UCSD-AML1 (cell line): ENCODE results near the gene AKAP7.

Experiments
- DNase-seq: peaks from one replicate; lab custom pipeline; 2025; ENCODE audit not compliant: unreplicated experiment; lab: John Stamatoyannopoulos, UW

AKAP7 gene

DNA sequence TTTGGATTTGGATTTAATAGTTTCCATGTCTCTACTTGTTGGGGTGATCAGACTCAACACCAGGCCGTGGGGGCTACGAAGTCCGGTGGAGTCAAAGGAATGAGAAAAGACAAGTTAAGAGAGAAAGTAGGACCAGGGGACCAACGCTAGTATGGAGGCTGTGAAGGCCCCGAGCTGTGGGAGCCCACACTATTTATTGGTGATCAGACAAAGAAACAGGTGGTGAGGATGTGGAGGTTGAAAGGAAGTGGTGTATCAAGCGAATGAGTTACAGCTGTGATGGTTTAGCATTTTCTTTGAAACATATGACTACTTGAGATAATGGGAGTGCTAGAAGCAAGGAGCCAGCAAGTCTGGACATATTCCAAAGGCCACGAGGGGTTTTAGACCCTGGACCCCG, 62.4 kb downstream of the AKAP7 start:
- DNase-seq, result no peak

DNA sequence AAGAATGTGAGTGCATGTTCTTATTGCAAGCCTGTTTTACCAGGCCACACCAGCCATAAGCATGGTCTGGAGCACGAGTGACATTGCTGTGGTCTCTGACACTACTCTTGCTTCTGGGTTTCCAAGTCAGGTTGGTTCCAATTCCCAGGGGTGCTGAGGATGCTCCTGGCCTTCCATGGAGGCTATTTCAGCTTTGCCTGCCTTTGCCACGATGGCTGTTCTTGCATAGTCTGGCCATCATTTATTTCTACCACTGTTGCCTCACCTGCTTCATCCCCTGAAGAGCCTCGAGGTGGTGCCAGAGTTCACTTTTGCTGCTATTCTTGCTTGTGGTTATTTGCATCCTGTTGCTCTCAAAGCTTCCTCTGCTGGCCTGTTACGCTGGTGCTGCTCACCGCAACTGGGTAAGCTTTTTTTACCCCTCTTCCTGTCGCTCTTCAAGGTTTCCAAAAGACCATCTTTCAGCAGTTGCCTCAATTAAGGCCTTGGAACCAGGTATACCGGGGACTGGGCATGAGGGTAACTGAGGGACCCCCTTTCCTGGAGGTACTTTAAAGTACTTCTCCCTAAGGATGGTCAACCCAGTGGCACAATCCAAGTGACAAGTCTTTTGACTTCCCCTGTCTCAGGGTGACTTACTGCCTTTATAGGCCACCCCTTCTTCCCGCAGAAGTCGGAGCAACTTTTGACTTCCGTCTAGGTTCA, 64.5 kb downstream of the AKAP7 start:
- DNase-seq, result peak; percentile 80

DNA sequence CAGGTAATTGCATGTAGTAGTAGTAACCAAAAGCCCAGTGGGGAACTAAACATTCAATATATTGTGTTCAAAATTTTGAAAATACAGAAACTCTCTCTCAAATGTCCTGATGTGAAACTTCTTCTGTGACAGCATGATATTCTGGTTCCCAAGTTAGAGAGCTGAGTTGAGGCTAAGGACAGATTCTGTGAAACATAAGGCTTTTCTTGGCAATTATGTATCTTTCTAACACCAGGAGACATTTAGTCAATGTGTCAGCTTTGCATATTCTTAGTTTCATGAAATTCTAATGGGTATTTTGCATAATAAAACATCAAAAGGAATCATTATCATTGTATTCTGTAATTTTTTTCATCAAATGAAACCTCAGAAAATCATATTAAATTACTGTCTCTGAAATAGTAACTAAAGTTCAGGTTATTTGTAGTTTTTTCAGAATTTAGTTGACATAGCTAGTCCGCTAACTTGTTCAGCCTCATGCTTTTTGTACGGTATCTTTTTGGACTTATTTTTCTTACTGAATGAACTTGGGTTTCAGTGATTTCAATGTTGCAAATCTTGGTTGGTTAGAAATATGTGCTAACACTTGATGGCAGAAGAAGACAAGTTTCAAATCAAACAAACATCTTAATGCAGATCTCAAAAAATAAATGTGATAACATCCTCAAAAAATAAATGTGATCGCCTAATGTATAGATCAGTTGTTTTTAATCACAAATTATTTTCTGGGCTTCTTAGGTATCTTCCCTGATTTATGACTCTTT, 70.4 kb downstream of the AKAP7 start:
- no peak for DNase-seq

DNA sequence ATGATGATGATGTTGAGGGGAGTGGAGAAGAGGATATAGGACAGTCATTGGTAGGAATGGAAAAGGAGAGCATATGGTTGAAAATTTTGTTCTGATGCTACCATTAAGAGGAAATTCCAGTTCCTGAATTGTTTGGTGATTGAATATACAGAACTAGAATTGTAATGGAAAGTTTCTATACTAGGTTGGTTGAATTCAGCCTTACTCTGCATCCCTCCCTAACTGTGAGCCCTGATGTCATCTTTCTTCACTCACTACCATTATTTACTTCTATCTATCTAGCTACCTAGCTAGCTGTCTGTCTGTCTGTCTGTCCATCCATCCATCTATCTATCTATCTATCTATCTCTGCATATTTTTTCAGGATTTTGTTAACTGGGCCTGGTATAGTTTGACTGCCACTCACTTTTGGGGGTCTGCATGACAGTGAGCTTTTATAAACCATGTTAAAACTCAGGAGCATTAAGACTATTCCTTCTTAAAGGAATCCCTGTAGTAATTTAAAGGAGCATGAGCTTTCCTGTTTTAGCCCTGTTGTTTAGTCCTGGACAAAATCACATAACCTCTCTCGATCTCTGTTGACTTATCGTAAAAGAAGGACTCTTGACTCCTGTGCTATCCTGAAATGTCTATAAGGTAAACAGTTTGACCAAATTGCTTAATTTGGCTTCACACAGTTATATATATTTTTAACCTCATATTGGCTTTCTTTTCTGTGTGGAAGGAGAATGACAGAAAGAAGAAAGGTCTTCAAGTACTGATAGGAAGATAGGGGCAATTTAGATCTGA, 71.4 kb downstream of the AKAP7 start:
- no peak for DNase-seq

DNA sequence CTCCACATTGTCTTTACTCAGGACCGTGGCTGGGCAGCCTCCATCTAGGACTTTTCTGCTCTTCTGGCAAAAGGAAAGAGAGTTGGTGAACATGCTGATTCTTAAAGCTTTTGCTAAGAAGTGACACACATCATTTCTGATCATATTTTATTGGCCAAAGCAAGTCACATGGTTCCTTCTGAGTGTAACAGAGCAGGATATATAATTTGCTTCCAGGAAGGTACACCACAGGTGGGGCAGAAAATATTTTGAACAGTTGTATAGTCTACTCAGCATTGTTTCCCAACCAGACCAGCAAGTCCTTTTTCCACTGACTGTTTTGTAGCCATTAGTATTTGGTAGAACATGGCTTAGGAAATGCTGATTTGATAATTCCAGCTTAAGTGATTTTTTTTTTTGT, 73.5 kb downstream of the AKAP7 start:
- no peak for DNase-seq

DNA sequence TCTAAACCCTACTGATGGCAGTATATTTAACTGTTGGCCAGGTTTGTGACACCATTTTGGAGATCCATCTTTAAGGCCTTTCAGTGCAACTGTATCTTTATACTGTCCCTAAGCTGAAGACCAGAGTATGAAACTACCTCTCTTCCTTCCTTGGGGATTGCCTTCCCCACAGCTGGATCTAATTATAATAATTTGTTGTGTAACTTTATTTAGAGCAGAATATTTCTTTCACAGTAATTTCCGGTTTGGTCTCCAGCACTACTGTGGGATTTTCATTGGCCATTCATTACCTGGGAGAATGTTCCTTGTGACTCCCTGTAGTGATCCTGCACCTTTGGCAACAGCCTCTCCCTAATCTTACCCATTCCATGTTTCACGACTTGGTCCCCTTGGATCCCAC, 75.2 kb downstream of the AKAP7 start:
- no peak for DNase-seq

DNA sequence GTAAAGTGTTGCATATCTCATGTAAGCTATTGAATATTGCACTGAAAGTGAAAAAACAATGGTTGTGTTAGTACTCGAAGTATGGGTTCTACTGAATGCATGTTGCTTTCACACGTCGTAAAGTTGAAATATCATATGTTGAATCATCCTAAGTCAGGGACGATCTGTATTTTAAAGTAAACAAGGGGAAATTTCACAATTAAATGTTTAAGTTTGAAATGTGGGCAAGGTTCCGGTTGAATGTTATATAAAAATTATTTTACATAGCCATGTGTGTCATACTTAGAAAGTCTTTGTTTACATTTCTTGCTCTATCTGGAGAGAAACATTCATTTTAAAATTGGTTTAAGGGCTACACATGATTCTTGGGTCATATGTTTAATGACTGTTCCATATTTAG, 76.8 kb downstream of the AKAP7 start:
- DNase-seq, result no peak

DNA sequence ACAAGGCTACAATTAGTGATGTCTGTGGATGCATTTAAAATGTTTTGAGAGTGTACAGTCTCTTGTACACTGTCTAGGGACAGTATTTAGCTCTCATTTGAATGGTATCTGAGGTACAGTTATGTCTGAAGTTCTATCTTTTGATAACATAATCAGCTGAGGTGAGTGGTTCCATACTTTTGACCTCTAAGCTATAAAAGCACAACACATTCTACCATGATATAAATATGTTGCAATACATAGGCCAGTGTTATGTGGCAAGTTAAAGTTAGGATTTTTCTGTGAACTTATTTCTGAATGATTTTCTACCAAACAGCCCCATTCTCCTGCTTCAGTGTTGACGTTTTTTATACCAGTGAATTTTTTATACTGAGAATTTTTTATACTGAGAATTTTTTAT, 77.6 kb downstream of the AKAP7 start:
- DNase-seq, result no peak

DNA sequence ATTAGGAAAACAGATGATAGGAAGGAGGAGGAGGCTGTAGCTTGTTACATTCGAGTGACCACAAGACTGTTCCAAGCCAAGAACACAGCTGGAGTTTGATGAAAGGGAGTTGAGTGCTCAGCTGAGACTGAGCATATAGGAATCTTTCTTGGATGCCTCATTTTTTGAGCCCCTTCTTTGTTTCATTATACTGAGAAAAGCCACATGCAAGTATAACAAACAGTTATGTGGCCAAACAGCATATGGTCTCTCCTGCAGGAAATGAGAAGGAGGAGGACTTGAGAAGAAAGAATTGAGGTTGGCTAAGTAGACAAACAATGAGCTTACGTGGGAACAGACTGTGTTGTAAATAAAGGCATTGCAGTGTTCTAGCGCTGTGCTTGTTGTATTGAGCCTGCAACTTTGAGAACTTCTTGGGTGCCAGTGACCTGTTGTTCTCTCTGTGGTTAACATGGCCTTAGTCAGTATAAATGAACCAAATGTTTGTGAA, 78.3 kb downstream of the AKAP7 start:
- no peak for DNase-seq

DNA sequence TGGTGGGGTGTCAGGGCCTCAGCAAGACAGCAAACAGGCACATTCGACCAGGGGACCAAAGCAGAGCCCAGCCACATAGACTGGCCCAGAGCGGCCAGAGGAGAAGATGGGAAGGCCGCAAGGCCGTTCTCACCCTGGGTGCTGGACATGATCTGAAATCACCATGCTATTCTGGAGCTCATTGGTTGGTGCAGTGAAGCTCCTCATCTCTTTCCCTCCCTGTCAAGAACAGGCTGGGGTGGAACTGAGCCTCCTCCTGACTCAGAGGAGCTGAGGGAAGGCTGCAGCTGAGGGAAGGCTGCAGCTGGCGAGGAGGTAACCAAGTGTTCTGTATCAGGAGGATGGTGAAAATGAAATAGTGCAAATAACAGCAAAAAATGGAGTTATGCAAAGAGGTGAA, 80.0 kb downstream of the AKAP7 start:
- DNase-seq, result no peak

DNA sequence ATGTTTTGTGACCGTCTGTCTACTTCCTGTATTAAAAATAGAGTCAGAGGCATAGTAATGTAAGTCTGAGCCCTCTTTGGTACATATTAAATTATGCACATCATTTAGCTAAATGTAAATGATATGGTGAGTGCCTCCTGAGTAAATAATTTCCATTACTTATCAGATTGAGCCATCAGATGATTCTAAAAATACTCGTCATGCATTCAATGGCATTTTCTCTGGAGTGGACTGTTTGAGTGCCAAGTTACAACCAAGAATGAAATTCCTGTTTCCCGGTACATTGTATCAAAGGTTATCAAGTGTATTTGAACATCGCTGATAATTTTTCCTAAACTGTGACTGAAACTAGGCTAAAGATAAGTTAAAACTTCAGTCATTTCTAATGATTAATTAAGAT, 81.0 kb downstream of the AKAP7 start:
- no peak for DNase-seq

DNA sequence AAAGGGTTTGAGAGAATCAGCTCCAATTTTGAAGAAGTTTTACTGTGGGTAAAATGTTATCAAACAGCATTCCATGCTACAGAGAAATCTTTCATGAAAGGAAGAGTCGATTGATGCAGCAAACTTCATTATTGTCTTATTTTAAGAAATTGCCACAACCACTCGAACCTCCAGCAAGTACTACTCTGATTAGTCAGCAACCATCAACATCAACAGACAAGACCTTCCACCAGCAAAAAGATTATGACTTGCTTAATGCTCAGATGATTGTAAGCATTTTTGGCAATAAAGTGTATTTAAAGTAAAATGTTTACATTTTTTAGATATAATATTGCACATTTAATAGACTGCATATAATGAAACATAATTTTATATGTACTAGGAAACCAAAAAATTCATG, 87.5 kb downstream of the AKAP7 start:
- no peak for DNase-seq

DNA sequence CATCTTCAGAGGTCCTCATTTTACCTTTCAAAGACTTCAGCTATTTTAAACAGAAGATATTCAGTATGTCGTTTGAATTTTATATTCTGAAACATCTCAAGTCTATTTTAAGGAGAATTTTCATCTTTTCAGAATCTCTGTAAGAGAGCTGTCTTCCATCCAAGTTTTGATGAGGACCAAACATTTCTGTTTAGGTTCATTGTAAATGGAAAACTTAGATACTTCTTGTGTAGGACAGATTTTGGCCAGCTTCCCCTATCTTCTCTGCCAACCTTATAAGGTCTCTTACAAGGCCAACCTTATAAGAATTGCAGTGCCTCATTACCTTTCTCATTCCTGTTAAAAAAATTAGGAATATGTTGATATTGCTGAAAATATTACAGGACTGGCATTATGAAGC, 88.1 kb downstream of the AKAP7 start:
- no peak for DNase-seq

DNA sequence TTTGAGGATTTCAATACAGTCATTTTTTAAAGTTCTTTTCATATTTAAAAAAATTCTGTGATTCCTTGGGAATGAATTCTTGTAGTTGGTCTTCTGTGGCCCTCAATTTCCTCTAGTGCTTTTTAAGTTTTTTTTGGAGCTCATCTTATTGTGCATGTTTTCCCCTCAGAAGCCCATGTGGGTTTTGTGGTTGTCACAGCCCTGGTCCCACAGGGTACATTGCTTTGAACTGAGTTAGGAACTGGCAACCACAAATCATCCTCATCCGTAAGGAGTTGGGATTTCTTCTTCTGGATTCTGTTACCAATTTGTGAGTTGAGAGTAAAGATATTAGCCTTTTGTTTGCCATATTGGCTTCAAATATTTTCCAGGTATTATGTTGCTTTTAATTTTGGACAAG, 89.9 kb downstream of the AKAP7 start:
- no peak for DNase-seq

DNA sequence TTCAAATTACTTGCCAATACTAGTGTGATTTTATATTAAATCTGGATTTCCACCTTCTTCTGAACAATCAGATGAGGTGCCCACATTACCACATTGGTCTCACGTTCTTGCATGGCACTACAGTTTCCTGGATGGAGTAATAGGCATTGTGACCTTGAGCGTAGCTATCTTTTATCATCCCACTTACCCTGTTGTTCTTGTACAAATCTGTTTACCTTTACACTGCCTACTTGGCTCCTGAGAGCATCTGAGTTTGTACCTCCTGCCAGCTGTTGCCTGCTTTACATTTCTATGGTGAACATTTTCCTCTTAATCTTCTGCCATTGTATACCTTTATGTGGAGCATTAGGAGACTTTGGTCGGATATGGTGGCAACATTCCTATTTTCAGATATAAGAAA, 90.7 kb downstream of the AKAP7 start:
- DNase-seq, result no peak

DNA sequence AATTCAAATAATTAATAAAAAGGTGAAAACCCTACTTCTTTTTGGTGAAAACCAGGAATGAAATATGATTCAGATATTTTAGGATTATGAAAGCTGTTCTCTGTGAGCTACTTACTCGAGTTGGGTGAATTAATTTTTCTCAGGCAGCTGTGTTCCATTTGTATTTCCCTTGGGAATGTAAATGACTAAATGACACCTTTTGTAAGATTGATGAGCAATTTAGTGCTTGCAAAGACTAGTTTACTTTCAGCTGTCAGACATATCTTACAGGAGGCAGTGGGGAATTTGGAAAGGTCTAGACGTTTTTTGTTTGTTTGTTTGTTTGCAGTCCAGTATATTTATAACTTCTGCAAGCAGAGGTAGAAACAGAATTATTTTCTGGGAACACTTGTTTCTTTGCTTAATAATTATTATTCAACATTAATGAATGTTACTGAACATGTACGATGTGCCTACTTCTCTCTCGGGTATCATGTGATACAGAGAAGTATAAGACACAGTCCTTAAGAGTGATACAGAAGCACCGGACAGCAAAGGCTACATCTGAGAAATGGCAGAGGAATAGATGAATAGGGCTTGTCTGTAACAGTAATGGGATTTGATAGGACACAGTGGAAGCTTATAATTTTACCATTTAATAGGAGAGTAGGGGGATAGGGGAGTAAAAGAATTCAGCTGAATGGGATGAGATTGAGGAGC, 91.3 kb downstream of the AKAP7 start:
- no peak for DNase-seq

DNA sequence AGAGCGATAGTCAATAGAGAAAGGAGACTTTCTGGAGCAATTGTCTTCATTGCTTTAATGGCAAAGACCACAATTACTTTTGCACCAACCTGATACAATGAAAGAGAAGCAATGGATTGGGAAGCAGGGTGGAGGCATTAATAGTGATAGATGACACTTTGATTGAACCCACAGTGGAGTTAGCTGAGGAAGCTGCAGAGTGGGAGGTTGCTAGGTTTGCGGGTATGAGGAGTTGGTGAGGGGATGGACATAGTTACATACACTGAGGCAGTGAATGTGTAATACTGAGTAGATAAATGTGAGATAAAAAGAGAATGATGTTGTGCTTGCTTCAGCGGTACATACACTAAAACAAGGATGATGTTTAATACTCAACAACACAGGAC, 91.9 kb downstream of the AKAP7 start:
- no peak for DNase-seq

DNA sequence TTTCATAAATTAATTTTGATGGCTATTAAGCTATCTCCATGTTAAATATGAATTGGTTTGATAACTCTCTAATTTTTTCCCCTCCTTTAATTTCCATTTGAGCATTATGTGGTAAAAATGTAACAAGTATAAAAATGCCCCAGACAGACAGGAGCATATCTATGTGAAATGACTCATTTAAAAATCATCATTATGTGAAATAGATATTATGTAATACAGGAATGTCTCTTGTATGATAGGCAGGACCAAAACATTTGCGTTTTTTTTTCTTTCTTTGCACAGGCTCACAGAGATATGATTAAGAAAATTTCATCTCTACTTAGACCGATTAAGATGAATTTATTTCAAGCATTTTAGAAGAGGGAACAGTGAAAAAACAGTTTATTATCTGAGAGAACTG, 95.8 kb downstream of the AKAP7 start:
- DNase-seq, result no peak

DNA sequence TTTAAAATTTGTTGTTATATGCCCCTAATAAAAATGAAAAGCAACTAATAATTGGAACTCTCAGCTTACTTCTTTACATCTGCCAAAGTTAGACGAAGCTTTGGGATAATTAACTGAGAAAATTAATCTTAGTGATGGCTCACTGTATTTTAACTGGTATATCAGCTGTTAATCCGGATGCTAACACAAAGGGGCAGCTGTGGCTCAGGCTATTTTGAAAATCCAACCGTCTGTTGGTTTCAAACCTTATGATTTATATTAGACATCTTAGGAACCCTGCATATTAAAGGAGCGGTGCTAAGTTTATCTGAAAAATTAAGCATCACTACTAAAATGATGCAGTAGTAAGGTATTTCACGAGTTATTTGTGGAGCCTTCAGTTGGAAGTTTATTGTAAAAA, 96.6 kb downstream of the AKAP7 start:
- DNase-seq, result no peak

DNA sequence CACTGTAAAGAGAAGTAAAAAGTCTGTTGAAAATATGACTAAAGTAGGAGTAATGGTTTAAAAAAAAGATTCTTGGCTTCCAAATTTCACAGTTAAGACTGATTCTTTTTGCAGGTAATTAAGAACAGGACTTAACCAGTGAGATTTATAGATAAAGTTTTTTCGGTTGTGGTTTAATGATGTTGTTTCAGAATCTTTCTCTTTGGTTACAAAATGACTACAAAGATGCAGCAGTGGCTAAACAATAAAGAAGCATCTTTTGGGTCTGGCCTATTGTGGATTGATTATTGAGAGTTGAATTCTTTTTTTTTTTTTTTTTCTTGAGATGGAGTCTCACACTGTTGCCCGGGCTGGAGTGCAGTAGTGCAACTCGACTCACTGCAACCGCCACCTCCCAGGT, 109.7 kb downstream of the AKAP7 start:
- no peak for DNase-seq

DNA sequence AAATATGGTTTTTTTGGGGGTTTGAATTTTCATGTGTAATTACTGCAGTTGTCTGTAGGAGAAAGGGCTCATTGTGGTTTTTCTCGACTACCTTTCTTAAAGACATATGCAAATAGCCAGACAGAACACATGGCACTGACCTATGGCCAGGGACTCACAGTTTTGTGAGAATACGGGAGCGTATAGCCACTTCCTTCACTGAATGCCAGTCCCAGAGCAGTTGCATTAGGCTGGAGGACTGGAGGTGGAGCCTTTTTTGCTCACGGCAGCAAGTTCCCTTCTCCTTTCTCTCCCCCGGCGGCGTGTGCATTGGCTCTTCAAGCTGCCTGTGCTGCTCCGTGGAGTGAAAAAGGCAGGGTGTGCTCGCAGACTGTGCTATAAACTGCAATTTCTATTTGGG, 114.9 kb downstream of the AKAP7 start:
- peak; percentile 72 for DNase-seq
